PC-9 (cell line): ENCODE results near the gene PEAK1. TPM values are rescaled to one million over a fixed set of nuclear protein-coding genes. Genes with fewer than 3 reads are reported as not detected.

Experiments used
- BruUV-seq: library from RNA; stranded (reverse); fragments of 400-500 nt; replicated peaks from 2 replicates; lab custom pipeline; 2021; lab: Mats Ljungman, UMichigan
- CTCF ChIA-PET: fragments of 300-600 bp; sonication (Branson Sonifier 250); formaldehyde crosslinking; loops from one replicate; lab custom pipeline; 2022; ENCODE audit warnings: antibody characterized with exemption; lab: Charles Lee
- POLR2A ChIA-PET: fragments of 300-600 bp; sonication (Branson Sonifier 250); formaldehyde crosslinking; loops from one replicate; lab custom pipeline; 2022; ENCODE audit warnings: antibody characterized with exemption; ENCODE audit not compliant: unreplicated experiment; lab: Charles Lee
- DNase-seq, 2 experiments: peaks; one replicate each; pipeline versions ENCODE4 v3.0.0 to v3.0.0-alpha.2; 2015 to 2022; ENCODE audit warnings: mixed read lengths in 1 of 2
- H2AFZ ChIP-seq: fragments of 200-600 bp; sonication (generic); 2 replicates; pipeline ENCODE4 v1.8.1; 2017; ENCODE audit warnings: antibody characterized with exemption
- H3F3A ChIP-seq: fragments of 200-600 bp; sonication (generic); 2 replicates; pipeline ENCODE4 v1.8.1; 2017; ENCODE audit warnings: antibody characterized with exemption, mild to moderate bottlenecking, low read depth; ENCODE audit not compliant: insufficient read depth
- H3K27ac ChIP-seq: fragments of 200-600 bp; sonication (generic); 2 replicates; pipeline ENCODE4 v1.6.1; 2016; ENCODE audit warnings: mixed run types
- H3K27me3 ChIP-seq: fragments of 200-600 bp; sonication (generic); 2 replicates; pipeline ENCODE4 v1.6.1; 2016; ENCODE audit warnings: low read depth, mixed run types; ENCODE audit not compliant: insufficient read depth
- H3K36me3 ChIP-seq: fragments of 200-600 bp; sonication (generic); 2 replicates; pipeline ENCODE4 v1.6.1; 2016; ENCODE audit warnings: low read depth, mixed run types
- H3K4me1 ChIP-seq: fragments of 200-600 bp; sonication (generic); replicated peaks from 2 replicates; pipeline ENCODE4 v1.6.1; 2016; ENCODE audit warnings: mixed run types; ENCODE audit not compliant: insufficient read depth
- H3K4me2 ChIP-seq: fragments of 200-600 bp; sonication (generic); 2 replicates; pipeline ENCODE4 v1.6.1; 2017; ENCODE audit warnings: mixed run types
- H3K4me3 ChIP-seq: fragments of 200-600 bp; sonication (generic); 2 replicates; pipeline ENCODE4 v1.6.1; 2016; ENCODE audit warnings: mixed run types
- H3K79me2 ChIP-seq: fragments of 200-600 bp; sonication (generic); 2 replicates; pipeline ENCODE4 v1.6.1; 2017; ENCODE audit warnings: low read depth, mixed run types
- H3K9me2 ChIP-seq: fragments of 200-600 bp; sonication (generic); 2 replicates; pipeline ENCODE4 v1.8.1; 2017; ENCODE audit warnings: mild to moderate bottlenecking; ENCODE audit not compliant: insufficient read depth
- H3K9me3 ChIP-seq: fragments of 200-600 bp; sonication (generic); 2 replicates; pipeline ENCODE4 v1.8.1; 2016; ENCODE audit warnings: low read depth; ENCODE audit not compliant: insufficient read depth
- H4K20me1 ChIP-seq: fragments of 200-600 bp; sonication (generic); 2 replicates; pipeline ENCODE4 v1.8.1; 2017; ENCODE audit not compliant: insufficient read depth
- EZH2 ChIP-seq: fragments of 200-600 bp; sonication (generic); IDR thresholded peaks from 2 replicates; pipeline ENCODE4 v1.8.0; 2017; ENCODE audit warnings: antibody characterized with exemption, low read depth
- intact Hi-C: fragments of 100-400 bp; cut with micrococcal nuclease; formaldehyde crosslinking; loops from one replicate; pipeline ENCODE4 v1.10.0; 2022; ENCODE audit not compliant: unreplicated experiment
- total RNA-seq: library from RNA; stranded (reverse); gene quantifications from 2 replicates; pipeline ENCODE4 v1.2.3, GENCODE V29; 2021
- TF ChIP-seq, protein P1 (sequence below): fragments of 200-600 bp; sonication (generic); conservative IDR thresholded peaks from 2 replicates; pipeline ENCODE4 v1.6.1; 2017; ENCODE audit warnings: mixed run types, antibody characterized with exemption, mild to moderate bottlenecking, moderate library complexity

PEAK1 gene
- total RNA-seq, 1 experiment from 2014 or later = 20.7 TPM

DNA sequence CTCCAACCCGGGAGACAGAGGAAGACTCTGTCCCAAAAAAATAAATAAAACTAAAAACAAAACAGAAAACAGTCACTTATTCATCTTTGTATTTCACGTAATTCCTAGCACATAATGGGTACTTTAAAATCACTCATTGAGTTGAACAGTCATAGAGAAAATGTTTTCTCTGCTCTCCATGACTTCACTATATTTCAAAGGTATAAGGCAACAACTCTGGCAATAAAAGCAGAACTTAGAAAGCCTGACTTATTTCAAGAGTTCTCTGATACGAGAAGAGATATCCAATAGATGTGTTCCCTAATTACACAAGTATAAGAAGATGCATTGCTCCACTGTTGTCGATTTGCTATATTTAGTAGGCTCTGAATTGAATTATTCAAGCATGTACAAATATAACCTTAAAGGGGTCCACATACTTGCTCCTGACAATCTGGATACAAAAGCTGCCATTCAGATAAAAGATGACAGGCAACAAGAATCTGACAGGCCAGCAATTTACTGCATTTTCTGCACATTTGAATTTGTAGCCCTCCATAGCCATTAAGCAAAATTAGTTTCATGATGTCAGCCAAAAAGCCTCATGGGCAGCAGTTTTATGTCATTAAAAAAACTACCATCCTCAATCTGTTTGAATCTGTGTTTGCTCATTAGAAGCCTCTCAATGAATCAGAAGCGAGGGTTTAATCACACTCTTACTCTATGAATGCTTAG, 47.9 kb downstream of the PEAK1 start:
- CTCF ChIA-PET = no interaction called here
- BruUV-seq = no TSS peak

DNA sequence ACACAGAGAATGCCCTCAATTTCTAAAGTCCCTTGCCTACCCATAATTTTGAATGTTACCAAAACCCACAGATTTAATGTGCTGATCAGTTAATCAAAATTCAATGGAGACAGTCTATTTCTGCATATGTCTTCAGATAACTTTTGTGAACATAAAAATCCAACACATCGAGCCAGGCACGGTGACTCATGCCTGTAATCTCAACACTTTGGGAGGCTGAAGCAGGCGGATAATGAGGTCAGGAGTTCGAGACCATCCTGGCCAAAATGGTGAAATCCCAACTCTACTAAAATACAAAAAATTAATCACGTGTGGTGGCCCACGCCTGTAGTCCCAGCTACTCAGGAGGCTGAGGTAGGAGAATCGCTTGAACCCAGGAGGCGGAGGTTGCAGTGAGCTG, 49.3 kb downstream of the PEAK1 start:
- intact Hi-C loops = no loop called here
- Histone ChIP-seq H3K79me2 (no peaks in the 10 kb centered on the region), H3K4me2 (no peak overlapping the region), H3K27ac (no peak overlapping the region), H3F3A (no peaks in the 10 kb centered on the region), H3K9me3 (no peaks in the 10 kb centered on the region), H3K27me3 (no peaks in the 10 kb centered on the region), H3K9me2 (no peaks in the 10 kb centered on the region), H3K4me3 (no peak overlapping the region), H4K20me1 (no peaks in the 10 kb centered on the region), H3K36me3 (no peaks in the 10 kb centered on the region), H2AFZ (no peak overlapping the region), H3K4me1 (no peaks in the 10 kb centered on the region)
- no peak for DNase-seq
- no TSS peak for BruUV-seq
- CTCF ChIA-PET = interaction anchor here (0.6 kb wide), 1 partner anchor 60 kb away, joined by 3 read pairs; no protein-coding TSS in a partner anchor
- no peak for TF ChIP-seq EZH2
- TF ChIP-seq, protein P1, sequence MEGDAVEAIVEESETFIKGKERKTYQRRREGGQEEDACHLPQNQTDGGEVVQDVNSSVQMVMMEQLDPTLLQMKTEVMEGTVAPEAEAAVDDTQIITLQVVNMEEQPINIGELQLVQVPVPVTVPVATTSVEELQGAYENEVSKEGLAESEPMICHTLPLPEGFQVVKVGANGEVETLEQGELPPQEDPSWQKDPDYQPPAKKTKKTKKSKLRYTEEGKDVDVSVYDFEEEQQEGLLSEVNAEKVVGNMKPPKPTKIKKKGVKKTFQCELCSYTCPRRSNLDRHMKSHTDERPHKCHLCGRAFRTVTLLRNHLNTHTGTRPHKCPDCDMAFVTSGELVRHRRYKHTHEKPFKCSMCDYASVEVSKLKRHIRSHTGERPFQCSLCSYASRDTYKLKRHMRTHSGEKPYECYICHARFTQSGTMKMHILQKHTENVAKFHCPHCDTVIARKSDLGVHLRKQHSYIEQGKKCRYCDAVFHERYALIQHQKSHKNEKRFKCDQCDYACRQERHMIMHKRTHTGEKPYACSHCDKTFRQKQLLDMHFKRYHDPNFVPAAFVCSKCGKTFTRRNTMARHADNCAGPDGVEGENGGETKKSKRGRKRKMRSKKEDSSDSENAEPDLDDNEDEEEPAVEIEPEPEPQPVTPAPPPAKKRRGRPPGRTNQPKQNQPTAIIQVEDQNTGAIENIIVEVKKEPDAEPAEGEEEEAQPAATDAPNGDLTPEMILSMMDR = no peak
- POLR2A ChIA-PET = no interaction called here

More for the DNA sequence above, 47.9 kb downstream of the PEAK1 start:
- Histone ChIP-seq H3K9me2 (no peaks in the 10 kb centered on the region), H3K36me3 (no peaks in the 10 kb centered on the region), H2AFZ (no peak overlapping the region), H3K27me3 (no peaks in the 10 kb centered on the region), H4K20me1 (no peaks in the 10 kb centered on the region), H3K4me3 (no peak overlapping the region), H3K79me2 (no peaks in the 10 kb centered on the region), H3K9me3 (no peaks in the 10 kb centered on the region), H3F3A (no peaks in the 10 kb centered on the region), H3K4me2 (no peak overlapping the region), H3K4me1 (no peaks in the 10 kb centered on the region), H3K27ac (no peak overlapping the region)
- POLR2A ChIA-PET = no interaction called here
- no peak for DNase-seq
- intact Hi-C loops = no loop called here
- no peak for TF ChIP-seq EZH2
- TF ChIP-seq, protein P1 = no peak

DNA sequence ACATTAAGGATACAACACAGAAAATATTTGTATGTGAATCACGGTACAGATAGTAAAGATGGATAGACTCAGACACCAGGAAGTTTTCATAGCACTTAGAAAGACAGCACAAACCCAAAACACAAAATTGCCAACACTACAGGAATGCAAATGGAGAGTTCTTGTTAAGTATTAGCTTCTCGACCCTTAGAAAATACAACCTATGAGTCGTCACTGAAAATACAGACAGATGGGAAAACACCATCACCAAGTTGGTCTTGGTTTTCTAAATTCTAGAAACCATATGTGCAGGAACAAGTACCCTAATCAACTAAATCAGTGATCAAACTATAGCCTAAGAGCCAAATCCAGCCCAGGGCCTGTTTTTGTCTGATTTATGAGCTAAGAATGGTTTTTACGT, 50.7 kb downstream of the PEAK1 start:
- Histone ChIP-seq H3K4me3 (no peak overlapping the region), H3K36me3 (no peaks in the 10 kb centered on the region), H3K9me2 (no peaks in the 10 kb centered on the region), H3K4me2 (no peak overlapping the region), H4K20me1 (no peaks in the 10 kb centered on the region), H2AFZ (no peak overlapping the region), H3F3A (no peaks in the 10 kb centered on the region), H3K79me2 (no peaks in the 10 kb centered on the region), H3K9me3 (no peaks in the 10 kb centered on the region), H3K27ac (no peak overlapping the region), H3K4me1 (no peaks in the 10 kb centered on the region), H3K27me3 (no peaks in the 10 kb centered on the region)
- intact Hi-C loops = no loop called here
- TF ChIP-seq, protein P1 = no peak
- TF ChIP-seq EZH2 = no peak
- ChIA-PET POLR2A (no interaction called here), CTCF (no interaction called here)
- DNase-seq = no peak
- no TSS peak for BruUV-seq
